Measurements from ENCODE around the gene MTFR1L.

GRCh38 chr1:25798666-25799351 is 20.9 kb upstream of the MTFR1L start:
- TF ChIP-seq CTCF (IDR thresholded peaks at IDR 0.05) (no peak), POLR2AphosphoS5 (IDR thresholded peaks at IDR 0.05) (no peak)

Data from breast epithelium (tissue), 3 donors.